HEK293 (cell line): ENCODE results near the gene SPECC1.

Experiments used
- CTCF ChIA-PET: fragments of 350-600 bp; formaldehyde crosslinking; extraction: SDS; loops from one replicate; lab custom pipeline; 2021; ENCODE audit warnings: antibody characterized with exemption; lab: Yijun Ruan, JAX
- POLR2A ChIA-PET: fragments of 300-600 bp; formaldehyde crosslinking; extraction: SDS; loops from one replicate; lab custom pipeline; 2020; ENCODE audit warnings: antibody characterized with exemption, inconsistent platforms; lab: Yijun Ruan, JAX
- H3K27ac ChIP-seq: fragments of 200-500 bp; sonication (Bioruptor generic); 2 replicates; pipeline ENCODE4 v1.5.1; 2014; ENCODE audit warnings: low read depth, low read length, control low read depth, inconsistent platforms; ENCODE audit errors: extremely low read depth
- H3K36me3 ChIP-seq, 2 experiments: fragments of 200-500 bp in 1 of 2; sonication (Bioruptor generic) in 1 of 2; 1 replicate in 1 of 2; 2 replicates in 1 of 2; pipeline ENCODE4 v1.5.1; 2014 to 2017; ENCODE audit warnings: inconsistent platforms in 2 of 2, low read length in 2 of 2; ENCODE audit not compliant: control insufficient read depth in 2 of 2, insufficient read depth in 1 of 2
- H3K4me1 ChIP-seq: fragments of 200-500 bp; sonication (Bioruptor generic); 2 replicates; pipeline ENCODE4 v1.5.1; 2014; ENCODE audit warnings: mild to moderate bottlenecking, low read length, inconsistent platforms; ENCODE audit not compliant: control insufficient read depth, insufficient read depth
- H3K4me3 ChIP-seq: 2 replicates; pipeline ENCODE4 v1.5.1; 2011; ENCODE audit warnings: low read depth, mild to moderate bottlenecking, control low read depth, low read length, moderate library complexity
- H3K9me3 ChIP-seq: fragments of 200-500 bp; sonication (Bioruptor generic); 2 replicates; pipeline ENCODE4 v1.5.1; 2014; ENCODE audit warnings: low read depth, low read length, inconsistent platforms; ENCODE audit not compliant: control insufficient read depth, insufficient read depth
- IKZF3 ChIP-seq: fragments of 450-650 bp; IDR thresholded peaks from 2 replicates; pipeline ENCODE4 v1.5.0; 2018; ENCODE audit warnings: missing biosample characterization, mild to moderate bottlenecking, missing genetic modification characterization, moderate library complexity
- KLF1 ChIP-seq: fragments of 450-650 bp; formaldehyde crosslinking; IDR thresholded peaks from 2 replicates; pipeline ENCODE4 v1.5.1; 2016; ENCODE audit warnings: missing biosample characterization, missing genetic modification characterization
- KLF8 ChIP-seq: fragments of 450-650 bp; formaldehyde crosslinking; IDR thresholded peaks from 2 replicates; pipeline ENCODE4 v1.5.1; 2016; ENCODE audit warnings: missing biosample characterization, missing genetic modification characterization
- MZF1 ChIP-seq: fragments of 450-650 bp; formaldehyde crosslinking; IDR thresholded peaks from 2 replicates; pipeline ENCODE4 v1.5.1; 2017; ENCODE audit warnings: missing biosample characterization, missing genetic modification characterization, borderline replicate concordance
- PATZ1 ChIP-seq: fragments of 450-650 bp; formaldehyde crosslinking; IDR thresholded peaks from 2 replicates; pipeline ENCODE4 v1.5.1; 2016; ENCODE audit warnings: missing biosample characterization, missing genetic modification characterization
- PRDM6 ChIP-seq: fragments of 450-650 bp; formaldehyde crosslinking; IDR thresholded peaks from 2 replicates; pipeline ENCODE4 v1.5.1; 2017; ENCODE audit warnings: missing biosample characterization, missing genetic modification characterization
- SP7 ChIP-seq: fragments of 450-650 bp; formaldehyde crosslinking; IDR thresholded peaks from 2 replicates; pipeline ENCODE4 v1.5.1; 2016; ENCODE audit warnings: missing biosample characterization, missing genetic modification characterization
- TSHZ1 ChIP-seq: fragments of 450-650 bp; formaldehyde crosslinking; IDR thresholded peaks from 2 replicates; pipeline ENCODE4 v1.5.1; 2016; ENCODE audit warnings: missing biosample characterization, missing genetic modification characterization, borderline replicate concordance
- WT1 ChIP-seq: fragments of 450-650 bp; formaldehyde crosslinking; IDR thresholded peaks from 2 replicates; pipeline ENCODE4 v1.5.1; 2016; ENCODE audit warnings: missing biosample characterization, missing genetic modification characterization
- ZEB2 ChIP-seq: fragments of 450-650 bp; formaldehyde crosslinking; IDR thresholded peaks from 2 replicates; pipeline ENCODE4 v1.5.1; 2016; ENCODE audit warnings: missing biosample characterization, missing genetic modification characterization
- ZNF184 ChIP-seq: fragments of 450-650 bp; IDR thresholded peaks from 2 replicates; pipeline ENCODE4 v1.5.1; 2018; ENCODE audit warnings: missing biosample characterization, mild to moderate bottlenecking, missing genetic modification characterization
- ZNF2 ChIP-seq: fragments of 450-650 bp; formaldehyde crosslinking; IDR thresholded peaks from 2 replicates; pipeline ENCODE4 v1.5.1; 2016; ENCODE audit warnings: missing biosample characterization, missing genetic modification characterization
- ZNF24 ChIP-seq: fragments of 450-650 bp; formaldehyde crosslinking; IDR thresholded peaks from 2 replicates; pipeline ENCODE4 v1.5.1; 2016; ENCODE audit warnings: missing biosample characterization, missing genetic modification characterization
- ZNF292 ChIP-seq: fragments of 450-650 bp; formaldehyde crosslinking; IDR thresholded peaks from 2 replicates; pipeline ENCODE4 v1.5.1; 2016; ENCODE audit warnings: low read depth, missing biosample characterization, missing genetic modification characterization, borderline replicate concordance
- ZNF423 ChIP-seq: fragments of 450-650 bp; formaldehyde crosslinking; IDR thresholded peaks from 2 replicates; pipeline ENCODE4 v1.5.1; 2016; ENCODE audit warnings: missing biosample characterization, missing genetic modification characterization
- ZNF501 ChIP-seq: fragments of 450-650 bp; formaldehyde crosslinking; IDR thresholded peaks from 2 replicates; pipeline ENCODE4 v1.5.1; 2016; ENCODE audit warnings: missing biosample characterization, missing genetic modification characterization
- ZNF561 ChIP-seq: fragments of 450-650 bp; IDR thresholded peaks from 2 replicates; pipeline ENCODE4 v1.5.1; 2018; ENCODE audit warnings: missing biosample characterization, missing genetic modification characterization, borderline replicate concordance
- ZNF610 ChIP-seq: fragments of 450-650 bp; formaldehyde crosslinking; IDR thresholded peaks from 2 replicates; pipeline ENCODE4 v1.5.1; 2016; ENCODE audit warnings: missing biosample characterization, missing genetic modification characterization, borderline replicate concordance
- TF ChIP-seq, protein P1 (sequence below): fragments of 450-650 bp; IDR thresholded peaks from 2 replicates; pipeline ENCODE4 v1.5.1; 2018; ENCODE audit warnings: missing biosample characterization, mild to moderate bottlenecking, missing genetic modification characterization
- TF ChIP-seq, protein P2 (sequence below): fragments of 450-650 bp; formaldehyde crosslinking; IDR thresholded peaks from 2 replicates; pipeline ENCODE4 v1.5.1; 2016; ENCODE audit warnings: missing biosample characterization, missing genetic modification characterization

Gene SPECC1

GRCh38 chr17:20092261-20092867 is 83.2 kb downstream of the SPECC1 start (continued):
- TF ChIP-seq PATZ1 (tag by site-specific recombination) = no peak
- no peak for TF ChIP-seq ZNF292
- no peak for TF ChIP-seq KLF1 (tag by site-specific recombination)

GRCh38 chr17:20092973-20093626 is 83.9 kb downstream of the SPECC1 start:
- POLR2A ChIA-PET = no interaction called here
- Histone ChIP-seq H3K4me1 (peaks cover 31% of the 10 kb centered on the region), H3K4me3 (no peak overlapping the region), H3K36me3 (no peaks in the 10 kb centered on the region), H3K9me3 (no peaks in the 10 kb centered on the region), H3K27ac (peak overlapping the region; percentile 8; the same call in 1 of the 2 replicates)
- CTCF ChIA-PET = interaction anchor here (0.5 to 1.7 kb wide), 5 partner anchors 73 to 104 kb away, joined by 3 to 7 read pairs (median 4); no protein-coding TSS in a partner anchor
- TF ChIP-seq ZNF610 = no peak
- peak; percentile 88 for TF ChIP-seq SP7 (tag by site-specific recombination)
- TF ChIP-seq PATZ1 (tag by site-specific recombination) = peak; percentile 59
- TF ChIP-seq, protein P1, sequence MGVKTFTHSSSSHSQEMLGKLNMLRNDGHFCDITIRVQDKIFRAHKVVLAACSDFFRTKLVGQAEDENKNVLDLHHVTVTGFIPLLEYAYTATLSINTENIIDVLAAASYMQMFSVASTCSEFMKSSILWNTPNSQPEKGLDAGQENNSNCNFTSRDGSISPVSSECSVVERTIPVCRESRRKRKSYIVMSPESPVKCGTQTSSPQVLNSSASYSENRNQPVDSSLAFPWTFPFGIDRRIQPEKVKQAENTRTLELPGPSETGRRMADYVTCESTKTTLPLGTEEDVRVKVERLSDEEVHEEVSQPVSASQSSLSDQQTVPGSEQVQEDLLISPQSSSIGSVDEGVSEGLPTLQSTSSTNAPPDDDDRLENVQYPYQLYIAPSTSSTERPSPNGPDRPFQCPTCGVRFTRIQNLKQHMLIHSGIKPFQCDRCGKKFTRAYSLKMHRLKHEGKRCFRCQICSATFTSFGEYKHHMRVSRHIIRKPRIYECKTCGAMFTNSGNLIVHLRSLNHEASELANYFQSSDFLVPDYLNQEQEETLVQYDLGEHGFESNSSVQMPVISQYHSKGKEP = peak; percentile 89
- TF ChIP-seq WT1 (tag by site-specific recombination) = peak; percentile 94
- TF ChIP-seq ZNF2 (tag by site-specific recombination) = peak; percentile 51; the same call in 1 of the 2 replicates
- 0 out of 2 replicates have a peak, but pooled peaks have one; percentile 24 for TF ChIP-seq MZF1 (tag by site-specific recombination)
- peak; percentile 67; the same call in 1 of the 2 replicates for TF ChIP-seq ZEB2 (tag by site-specific recombination)
- TF ChIP-seq IKZF3 = peak; percentile 87
- TF ChIP-seq ZNF24 (tag by site-specific recombination) = peak; percentile 48; the same call in 1 of the 2 replicates
- TF ChIP-seq, protein P2, sequence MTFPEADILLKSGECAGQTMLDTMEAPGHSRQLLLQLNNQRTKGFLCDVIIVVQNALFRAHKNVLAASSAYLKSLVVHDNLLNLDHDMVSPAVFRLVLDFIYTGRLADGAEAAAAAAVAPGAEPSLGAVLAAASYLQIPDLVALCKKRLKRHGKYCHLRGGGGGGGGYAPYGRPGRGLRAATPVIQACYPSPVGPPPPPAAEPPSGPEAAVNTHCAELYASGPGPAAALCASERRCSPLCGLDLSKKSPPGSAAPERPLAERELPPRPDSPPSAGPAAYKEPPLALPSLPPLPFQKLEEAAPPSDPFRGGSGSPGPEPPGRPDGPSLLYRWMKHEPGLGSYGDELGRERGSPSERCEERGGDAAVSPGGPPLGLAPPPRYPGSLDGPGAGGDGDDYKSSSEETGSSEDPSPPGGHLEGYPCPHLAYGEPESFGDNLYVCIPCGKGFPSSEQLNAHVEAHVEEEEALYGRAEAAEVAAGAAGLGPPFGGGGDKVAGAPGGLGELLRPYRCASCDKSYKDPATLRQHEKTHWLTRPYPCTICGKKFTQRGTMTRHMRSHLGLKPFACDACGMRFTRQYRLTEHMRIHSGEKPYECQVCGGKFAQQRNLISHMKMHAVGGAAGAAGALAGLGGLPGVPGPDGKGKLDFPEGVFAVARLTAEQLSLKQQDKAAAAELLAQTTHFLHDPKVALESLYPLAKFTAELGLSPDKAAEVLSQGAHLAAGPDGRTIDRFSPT (tag by site-specific recombination) = no peak
- TF ChIP-seq ZNF501 (tag by site-specific recombination) = no peak
- no peak for TF ChIP-seq ZNF423 (tag by site-specific recombination)
- TF ChIP-seq KLF8 (tag by site-specific recombination) = peak; percentile 35; the same call in 1 of the 2 replicates
- peak; percentile 62; the same call in 1 of the 2 replicates for TF ChIP-seq TSHZ1 (tag by site-specific recombination)
- TF ChIP-seq ZNF561 (tag by site-specific recombination) = peak; percentile 20; the same call in 1 of the 2 replicates
- 0 out of 2 replicates have a peak, but pooled peaks have one; percentile 18 for TF ChIP-seq PRDM6
- no peak for TF ChIP-seq ZNF184 (tag by site-specific recombination)
